Prostate gland (tissue), 2 donors: ENCODE data around the gene NR4A2.

Source experiments
- CTCF ChIP-seq, 4 experiments: fragments of 200-600 bp in 2 of 4; fragments of 450-650 bp in 2 of 4; sonication (generic) in 2 of 4; IDR thresholded peaks; 1 replicate in 3 of 4; 2 replicates in 1 of 4; pipeline ENCODE4 v1.5.1; 2016 to 2019; ENCODE audit warnings: antibody characterized with exemption in 4 of 4, mild to moderate bottlenecking in 2 of 4, moderate library complexity in 2 of 4
- POLR2A ChIP-seq: fragments of 450-650 bp; IDR thresholded peaks from one replicate; pipeline ENCODE4 v1.6.1; 2016; ENCODE audit warnings: antibody characterized with exemption, mild to moderate bottlenecking
- POLR2AphosphoS5 ChIP-seq: sonication (generic); formaldehyde crosslinking; IDR thresholded peaks from one replicate; pipeline ENCODE4 v1.6.1; 2017; ENCODE audit warnings: antibody characterized with exemption

GRCh38 chr2:156329927-156330726 lies 2.4 kb downstream of the NR4A2 start:
- no peak for TF ChIP-seq CTCF (IDR thresholded peaks at IDR 0.05)
- no peak for TF ChIP-seq POLR2AphosphoS5
- TF ChIP-seq POLR2A: no peak
